Trophoblast cell (in vitro differentiated cells and primary cell): ENCODE data around the gene TNFRSF14.
"Not testable (repeated sequence)": the region's sequence is repeated elsewhere in the genome, so short reads cannot be mapped to it uniquely, and the experiment has no call there.

Experiments
- DNase-seq, 2 donors: peaks; one replicate each; pipeline ENCODE4 v3.0.0-alpha.2; 2016
- H2AFZ ChIP-seq: 2 replicates; pipeline ENCODE4 v1.6.1; 2013; ENCODE audit warnings: low read length, moderate library complexity, mild to moderate bottlenecking; ENCODE audit not compliant: insufficient read depth, poor library complexity
- H2AK5ac ChIP-seq: 2 replicates; pipeline ENCODE4 v1.6.1; 2013; ENCODE audit warnings: mild to moderate bottlenecking, low read length
- H2BK120ac ChIP-seq: 2 replicates; pipeline ENCODE4 v1.6.1; 2013; ENCODE audit warnings: low read length, mild to moderate bottlenecking, moderate library complexity; ENCODE audit not compliant: insufficient read depth, poor library complexity
- H2BK12ac ChIP-seq: 2 replicates; pipeline ENCODE4 v1.6.1; 2013; ENCODE audit warnings: mild to moderate bottlenecking, low read length, moderate library complexity
- H2BK5ac ChIP-seq: 2 replicates; pipeline ENCODE4 v1.6.1; 2013; ENCODE audit warnings: low read length, low read depth, moderate library complexity, mild to moderate bottlenecking; ENCODE audit not compliant: poor library complexity
- H3K14ac ChIP-seq: 2 replicates; pipeline ENCODE4 v1.6.1; 2013; ENCODE audit warnings: mild to moderate bottlenecking, low read length
- H3K18ac ChIP-seq: 2 replicates; pipeline ENCODE4 v1.6.1; 2013; ENCODE audit warnings: mild to moderate bottlenecking, low read length
- H3K23ac ChIP-seq: 2 replicates; pipeline ENCODE4 v1.6.1; 2013; ENCODE audit warnings: low read length
- H3K27ac ChIP-seq: 2 replicates; pipeline ENCODE4 v1.5.1; 2013; ENCODE audit warnings: low read depth, mild to moderate bottlenecking, inconsistent platforms, low read length, moderate library complexity
- H3K27me3 ChIP-seq: 2 replicates; pipeline ENCODE4 v1.6.1; 2013; ENCODE audit warnings: inconsistent platforms, mild to moderate bottlenecking, low read length, moderate library complexity; ENCODE audit not compliant: insufficient read depth
- H3K36me3 ChIP-seq, 2 experiments: 1 replicate in 1 of 2; 2 replicates in 1 of 2; pipeline ENCODE4 v1.6.1; 2013; ENCODE audit warnings: low read length in 2 of 2, mild to moderate bottlenecking in 2 of 2, moderate library complexity in 1 of 2; ENCODE audit not compliant: insufficient read depth in 2 of 2, control insufficient read depth in 1 of 2
- H3K4ac ChIP-seq: 2 replicates; pipeline ENCODE4 v1.6.1; 2013; ENCODE audit warnings: low read depth, mild to moderate bottlenecking, low read length, moderate library complexity
- H3K4me1 ChIP-seq, 2 experiments: 1 replicate in 1 of 2; 2 replicates in 1 of 2; pipeline ENCODE4 v1.6.1; 2013; ENCODE audit warnings: low read length in 2 of 2, mild to moderate bottlenecking in 2 of 2, moderate library complexity in 1 of 2; ENCODE audit not compliant: insufficient read depth in 2 of 2, control insufficient read depth in 1 of 2
- H3K4me2 ChIP-seq: 2 replicates; pipeline ENCODE4 v1.6.1; 2013; ENCODE audit warnings: inconsistent platforms, mild to moderate bottlenecking, low read length, moderate library complexity
- H3K4me3 ChIP-seq: 2 replicates; pipeline ENCODE4 v1.5.1; 2013; ENCODE audit warnings: mild to moderate bottlenecking, low read depth, low read length, inconsistent platforms
- H3K79me1 ChIP-seq: one replicate; pipeline ENCODE4 v1.6.1; 2013; ENCODE audit warnings: low read length
- H3K79me2 ChIP-seq: 2 replicates; pipeline ENCODE4 v1.6.1; 2013; ENCODE audit warnings: low read length, mild to moderate bottlenecking; ENCODE audit not compliant: control insufficient read depth, insufficient read depth, poor library complexity
- H3K9ac ChIP-seq: 2 replicates; pipeline ENCODE4 v1.6.1; 2013; ENCODE audit warnings: mild to moderate bottlenecking, low read length
- H3K9me3 ChIP-seq: 2 replicates; pipeline ENCODE4 v1.6.1; 2013; ENCODE audit warnings: low read depth, mild to moderate bottlenecking, control low read depth, inconsistent platforms, low read length; ENCODE audit not compliant: insufficient read depth
- H4K12ac ChIP-seq: 2 replicates; pipeline ENCODE4 v1.6.1; 2013; ENCODE audit warnings: low read depth, mild to moderate bottlenecking, low read length, moderate library complexity
- H4K8ac ChIP-seq: 2 replicates; pipeline ENCODE4 v1.6.1; 2013; ENCODE audit warnings: low read depth, mild to moderate bottlenecking, low read length, moderate library complexity
- H4K91ac ChIP-seq: one replicate; pipeline ENCODE4 v1.6.1; 2013; ENCODE audit warnings: low read depth, mild to moderate bottlenecking, low read length, moderate library complexity
- WGBS: extraction: QIAGEN DNeasy Blood & Tissue Kit; methylation state at CpG from one replicate; pipeline ENCODE4 v1.1.7; 2013; ENCODE audit warnings: missing lambda C conversion rate; ENCODE audit not compliant: insufficient read length, insufficient coverage; ENCODE audit errors: extremely low coverage; 5-methylcytosine and 5-hydroxymethylcytosine counted together

TNFRSF14 gene

GRCh38 chr1:2546515-2547209, 9.5 kb upstream of the TNFRSF14 start:
- H4K12ac ChIP-seq = no peak overlapping the region
- no peak overlapping the region for H2BK12ac ChIP-seq
- no peak overlapping the region for H2AK5ac ChIP-seq
- peak overlapping the region; percentile 57 for H3K4me2 ChIP-seq
- no peak overlapping the region for H2BK5ac ChIP-seq
- peak overlapping the region; percentile 20 for H4K91ac ChIP-seq
- H3K18ac ChIP-seq = peak overlapping the region; percentile 71
- H3K9me3 ChIP-seq = no peaks in the 10 kb centered on the region
- no peaks in the 10 kb centered on the region for H3K36me3 ChIP-seq
- peak overlapping the region; percentile 32 for H2AFZ ChIP-seq
- WGBS = no CpG with 5 or more reads among the region's 52 CpGs
- no peak overlapping the region for H3K27ac ChIP-seq
- peak overlapping the region; percentile 29 for H3K4me3 ChIP-seq
- peak; percentile 62 to 77 for DNase-seq
- peaks cover 13 to 21% of the 10 kb centered on the region in 2 experiments for H3K4me1 ChIP-seq
- H3K79me1 ChIP-seq = peaks cover 8% of the 10 kb centered on the region
- no peak overlapping the region for H3K23ac ChIP-seq
- H4K8ac ChIP-seq = peak overlapping the region; percentile 55
- no peak overlapping the region for H2BK120ac ChIP-seq
- no peaks in the 10 kb centered on the region for H3K79me2 ChIP-seq
- no peaks in the 10 kb centered on the region for H3K27me3 ChIP-seq
- peak overlapping the region; percentile 49 for H3K14ac ChIP-seq
- no peak overlapping the region for H3K4ac ChIP-seq
- H3K9ac ChIP-seq = no peak overlapping the region

- H3K4ac ChIP-seq = no peak overlapping the region
- peak overlapping the region; percentile 17 for H2AFZ ChIP-seq
- H2BK120ac ChIP-seq = no peak overlapping the region
- peaks cover 8% of the 10 kb centered on the region for H3K79me1 ChIP-seq
- no peak overlapping the region for H2BK12ac ChIP-seq
- H3K4me1 ChIP-seq = peaks cover 13 to 21% of the 10 kb centered on the region in 2 experiments
- H3K27ac ChIP-seq = no peak overlapping the region
- H3K36me3 ChIP-seq = no peaks in the 10 kb centered on the region
- H4K8ac ChIP-seq = no peak overlapping the region
- H3K9me3 ChIP-seq = no peaks in the 10 kb centered on the region
- H3K27me3 ChIP-seq = no peaks in the 10 kb centered on the region
- peak in 1 of 2 donors; percentile 13 for DNase-seq
- no peak overlapping the region for H2BK5ac ChIP-seq
- no peak overlapping the region for H3K9ac ChIP-seq
- H3K4me3 ChIP-seq = peak overlapping the region; percentile 12
- no peak overlapping the region for H4K12ac ChIP-seq
- H3K23ac ChIP-seq = no peak overlapping the region
- no peak overlapping the region for H3K14ac ChIP-seq
- H2AK5ac ChIP-seq = no peak overlapping the region
- peak overlapping the region; percentile 57 for H3K4me2 ChIP-seq
- H3K18ac ChIP-seq = no peak overlapping the region
- no peaks in the 10 kb centered on the region for H3K79me2 ChIP-seq
- WGBS = no CpG with 5 or more reads among the region's 27 CpGs
- no peak overlapping the region for H4K91ac ChIP-seq
Observed at GRCh38 chr1:2547210-2548067, 8.7 kb upstream of the TNFRSF14 start.

- H3K36me3 ChIP-seq = no peaks in the 10 kb centered on the region
- no peak overlapping the region for H4K8ac ChIP-seq
- no peak overlapping the region for H3K14ac ChIP-seq
- no peak overlapping the region for H2AFZ ChIP-seq
- H4K91ac ChIP-seq = no peak overlapping the region
- H3K79me2 ChIP-seq = no peaks in the 10 kb centered on the region
- H3K27me3 ChIP-seq = no peaks in the 10 kb centered on the region
- no peak overlapping the region for H3K23ac ChIP-seq
- no peak overlapping the region for H2AK5ac ChIP-seq
- DNase-seq = peak; percentile 65 to 88
- no peak overlapping the region for H3K9ac ChIP-seq
- WGBS = no CpG with 5 or more reads among the region's 17 CpGs
- H3K4ac ChIP-seq = no peak overlapping the region
- H3K4me2 ChIP-seq = no peak overlapping the region
- no peak overlapping the region for H2BK120ac ChIP-seq
- H3K4me1 ChIP-seq = peaks cover 13 to 21% of the 10 kb centered on the region in 2 experiments
- no peaks in the 10 kb centered on the region for H3K9me3 ChIP-seq
- no peak overlapping the region for H3K4me3 ChIP-seq
- H3K18ac ChIP-seq = no peak overlapping the region
- H2BK5ac ChIP-seq = no peak overlapping the region
- H4K12ac ChIP-seq = no peak overlapping the region
- H3K79me1 ChIP-seq = peaks cover 8% of the 10 kb centered on the region
- H2BK12ac ChIP-seq = no peak overlapping the region
- no peak overlapping the region for H3K27ac ChIP-seq
Observed at GRCh38 chr1:2548068-2548589, 8.0 kb upstream of the TNFRSF14 start.

- not testable (repeated sequence) for H3K9me3 ChIP-seq, H3K27me3 ChIP-seq, H3K9ac ChIP-seq, H2BK12ac ChIP-seq, H2BK120ac ChIP-seq, H4K91ac ChIP-seq, H3K27ac ChIP-seq, H2BK5ac ChIP-seq, H2AFZ ChIP-seq, H3K4ac ChIP-seq, DNase-seq, H3K79me1 ChIP-seq, H3K18ac ChIP-seq, H4K8ac ChIP-seq, H2AK5ac ChIP-seq, H3K79me2 ChIP-seq, H3K36me3 ChIP-seq, H3K14ac ChIP-seq, H3K23ac ChIP-seq, H4K12ac ChIP-seq, H3K4me2 ChIP-seq, H3K4me3 ChIP-seq
- WGBS = no CpG with 5 or more reads among the region's 28 CpGs
- peaks cover 13 to 17% of the 10 kb centered on the region in 2 experiments for H3K4me1 ChIP-seq
Observed at GRCh38 chr1:2549367-2550029, 6.7 kb upstream of the TNFRSF14 start.
